Peyer's patch (tissue), 4 donors: Measurements from ENCODE around the gene TUBA3C. TPM values are rescaled to one million over a fixed set of nuclear protein-coding genes. Genes with fewer than 3 reads are reported as not detected.
"Not testable (repeated sequence)": the region's sequence is repeated elsewhere in the genome, so short reads cannot be mapped to it uniquely, and the experiment has no call there.

Source experiments
- DNase-seq, 3 donors: peaks; one replicate each; pipeline ENCODE4 v3.0.0-alpha.2; 2017 to 2019
- H3K27ac ChIP-seq, 4 donors: fragments of 200-600 bp; sonication (generic); one replicate each; pipeline ENCODE4 v1.5.1; 2016 to 2019
- H3K27me3 ChIP-seq, 2 donors: fragments of 200-600 bp; sonication (generic); one replicate each; pipeline ENCODE4 v1.5.1; 2019
- H3K36me3 ChIP-seq, 3 donors: fragments of 200-600 bp; sonication (generic); one replicate each; pipeline ENCODE4 v1.5.1; 2016 to 2019
- H3K4me1 ChIP-seq, 4 donors: fragments of 200-600 bp; sonication (generic); one replicate each; pipeline ENCODE4 v1.5.1; 2016 to 2019
- H3K4me3 ChIP-seq, 4 donors: fragments of 200-600 bp; sonication (generic); 1 replicate in 3 of 4; 2 replicates in 1 of 4; pipeline ENCODE4 v1.5.1; 2016 to 2019; ENCODE audit warnings: mild to moderate bottlenecking in 1 of 4
- H3K9me3 ChIP-seq, 4 donors: fragments of 200-600 bp; sonication (generic); one replicate each; pipeline ENCODE4 v1.5.1; 2016 to 2019; ENCODE audit warnings: mild to moderate bottlenecking in 1 of 4
- CTCF ChIP-seq, 6 experiments: fragments of 450-650 bp in 4 of 6; fragments of 200-600 bp in 2 of 6; sonication (generic) in 1 of 6; IDR thresholded peaks; one replicate each; pipeline ENCODE4 v1.5.1; 2017 to 2019; ENCODE audit warnings: antibody characterized with exemption in 6 of 6, mild to moderate bottlenecking in 3 of 6, moderate library complexity in 1 of 6
- POLR2A ChIP-seq, 2 donors: fragments of 450-650 bp; IDR thresholded peaks; one replicate each; pipeline ENCODE4 v1.5.1; 2017; ENCODE audit warnings: antibody characterized with exemption in 2 of 2, mild to moderate bottlenecking in 2 of 2, moderate library complexity in 2 of 2
- total RNA-seq, 4 donors: library from RNA; depleted of rRNA; stranded (reverse); fragments of >200 nt; gene quantifications; one replicate each; pipeline ENCODE4 v1.1.0, GENCODE V29; 2016

Gene TUBA3C
- total RNA-seq, 4 donors from 2014 or later = not detected

- no peak overlapping the region for H3K4me3 ChIP-seq
- no peak overlapping the region for H3K27ac ChIP-seq
- peak in 1 of 3 donors; percentile 7 for DNase-seq
- H3K9me3 ChIP-seq = peaks cover 0 to 12% (median 0%) of the 10 kb centered on the region in 4 donors
- no peaks in the 10 kb centered on the region for H3K4me1 ChIP-seq
- no peaks in the 10 kb centered on the region for H3K36me3 ChIP-seq
- no peak for TF ChIP-seq CTCF (IDR thresholded peaks at IDR 0.05)
- TF ChIP-seq POLR2A (IDR thresholded peaks at IDR 0.05) = no peak
- H3K27me3 ChIP-seq = no peaks in the 10 kb centered on the region
Observed at GRCh38 chr13:19178901-19179593, 2.6 kb downstream of the TUBA3C start.

- H3K9me3 ChIP-seq = peaks cover 0 to 12% (median 0%) of the 10 kb centered on the region in 4 donors
- H3K4me1 ChIP-seq, H3K27ac ChIP-seq, H3K27me3 ChIP-seq, H3K4me3 ChIP-seq, H3K36me3 ChIP-seq: not testable (repeated sequence)
- peak in 1 of 3 donors; percentile 28 for DNase-seq
Observed at GRCh38 chr13:19176981-19177776, 4.4 kb downstream of the TUBA3C start.

GRCh38 chr13:19173752-19174151, 7.9 kb downstream of the TUBA3C start:
- Histone ChIP-seq H3K27me3 (no peaks in the 10 kb centered on the region), H3K9me3 (no peaks in the 10 kb centered on the region), H3K36me3 (no peaks in the 10 kb centered on the region), H3K4me3 (no peak overlapping the region), H3K27ac (no peak overlapping the region), H3K4me1 (no peaks in the 10 kb centered on the region)
- TF ChIP-seq POLR2A (IDR thresholded peaks at IDR 0.05) = no peak
- no peak for TF ChIP-seq CTCF (IDR thresholded peaks at IDR 0.05)
- no peak for DNase-seq

GRCh38 chr13:19172647-19173030, 9.0 kb downstream of the TUBA3C start:
- Histone ChIP-seq H3K4me1 (no peaks in the 10 kb centered on the region), H3K4me3 (no peak overlapping the region), H3K36me3 (no peaks in the 10 kb centered on the region), H3K27ac (no peak overlapping the region), H3K9me3 (no peaks in the 10 kb centered on the region), H3K27me3 (no peaks in the 10 kb centered on the region)
- DNase-seq = no peak
- no peak for TF ChIP-seq CTCF (IDR thresholded peaks at IDR 0.05)
- no peak for TF ChIP-seq POLR2A (IDR thresholded peaks at IDR 0.05)

GRCh38 chr13:19172007-19172646, 9.5 kb downstream of the TUBA3C start:
- TF ChIP-seq CTCF (IDR thresholded peaks at IDR 0.05) = no peak
- no peak for TF ChIP-seq POLR2A (IDR thresholded peaks at IDR 0.05)
- Histone ChIP-seq H3K4me3 (no peak overlapping the region), H3K4me1 (no peaks in the 10 kb centered on the region), H3K27ac (no peak overlapping the region), H3K27me3 (no peaks in the 10 kb centered on the region), H3K9me3 (no peaks in the 10 kb centered on the region), H3K36me3 (no peaks in the 10 kb centered on the region)
- DNase-seq = no peak

GRCh38 chr13:19171563-19171962, 10.1 kb downstream of the TUBA3C start:
- H3K9me3 ChIP-seq = no peaks in the 10 kb centered on the region
- no peaks in the 10 kb centered on the region for H3K36me3 ChIP-seq
- no peaks in the 10 kb centered on the region for H3K27me3 ChIP-seq
- no peak overlapping the region for H3K27ac ChIP-seq
- no peak for DNase-seq
- no peak overlapping the region for H3K4me3 ChIP-seq
- TF ChIP-seq CTCF (IDR thresholded peaks at IDR 0.05) (no peak), POLR2A (IDR thresholded peaks at IDR 0.05) (no peak)
- no peaks in the 10 kb centered on the region for H3K4me1 ChIP-seq
